ENCODE data around the gene SNRPD1. TPM values are rescaled to one million over a fixed set of nuclear protein-coding genes. Genes with fewer than 3 reads are reported as not detected.

The SNRPD1 gene
- total RNA-seq, 1 donor from 2014 or later: 56.5 TPM

DNA sequence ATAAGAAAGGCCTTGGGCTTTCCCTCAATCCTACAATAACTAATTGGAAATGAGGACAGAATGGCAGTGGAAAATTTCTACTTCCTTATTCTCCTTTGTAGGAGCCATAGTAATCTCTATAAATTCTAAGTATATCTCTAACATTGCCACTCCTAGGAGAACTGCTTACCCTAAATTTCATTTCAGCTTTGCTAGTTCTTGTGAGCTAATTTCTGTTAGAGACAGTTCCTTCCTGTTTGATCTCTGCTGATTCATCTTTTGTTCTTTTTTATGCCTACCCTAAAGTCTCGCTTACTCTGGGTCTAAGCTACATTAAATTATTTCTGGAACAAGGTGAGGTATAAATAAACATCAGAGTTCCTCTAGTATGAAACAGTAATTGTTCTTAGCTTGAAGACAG is 66.7 kb downstream of the SNRPD1 start:
- Mint-ChIP-seq H3K4me1 (ENCODE audit: low read depth, unreplicated experiment) (no peaks in the 10 kb centered on the region), H3K36me3 (ENCODE audit: unreplicated experiment) (no peaks in the 10 kb centered on the region), H3K27ac (ENCODE audit: unreplicated experiment) (no peak overlapping the region), H3K27me3 (ENCODE audit: unreplicated experiment) (peaks cover 2% of the 10 kb centered on the region), H3K9me3 (ENCODE audit: unreplicated experiment) (no peaks in the 10 kb centered on the region), H3K4me3 (ENCODE audit: unreplicated experiment) (no peak overlapping the region)
- no peak for DNase-seq
- TF ChIP-seq, protein P1, sequence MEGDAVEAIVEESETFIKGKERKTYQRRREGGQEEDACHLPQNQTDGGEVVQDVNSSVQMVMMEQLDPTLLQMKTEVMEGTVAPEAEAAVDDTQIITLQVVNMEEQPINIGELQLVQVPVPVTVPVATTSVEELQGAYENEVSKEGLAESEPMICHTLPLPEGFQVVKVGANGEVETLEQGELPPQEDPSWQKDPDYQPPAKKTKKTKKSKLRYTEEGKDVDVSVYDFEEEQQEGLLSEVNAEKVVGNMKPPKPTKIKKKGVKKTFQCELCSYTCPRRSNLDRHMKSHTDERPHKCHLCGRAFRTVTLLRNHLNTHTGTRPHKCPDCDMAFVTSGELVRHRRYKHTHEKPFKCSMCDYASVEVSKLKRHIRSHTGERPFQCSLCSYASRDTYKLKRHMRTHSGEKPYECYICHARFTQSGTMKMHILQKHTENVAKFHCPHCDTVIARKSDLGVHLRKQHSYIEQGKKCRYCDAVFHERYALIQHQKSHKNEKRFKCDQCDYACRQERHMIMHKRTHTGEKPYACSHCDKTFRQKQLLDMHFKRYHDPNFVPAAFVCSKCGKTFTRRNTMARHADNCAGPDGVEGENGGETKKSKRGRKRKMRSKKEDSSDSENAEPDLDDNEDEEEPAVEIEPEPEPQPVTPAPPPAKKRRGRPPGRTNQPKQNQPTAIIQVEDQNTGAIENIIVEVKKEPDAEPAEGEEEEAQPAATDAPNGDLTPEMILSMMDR (IDR thresholded peaks at IDR 0.05; ENCODE audit: partially characterized antibody, unreplicated experiment): no peak

DNA sequence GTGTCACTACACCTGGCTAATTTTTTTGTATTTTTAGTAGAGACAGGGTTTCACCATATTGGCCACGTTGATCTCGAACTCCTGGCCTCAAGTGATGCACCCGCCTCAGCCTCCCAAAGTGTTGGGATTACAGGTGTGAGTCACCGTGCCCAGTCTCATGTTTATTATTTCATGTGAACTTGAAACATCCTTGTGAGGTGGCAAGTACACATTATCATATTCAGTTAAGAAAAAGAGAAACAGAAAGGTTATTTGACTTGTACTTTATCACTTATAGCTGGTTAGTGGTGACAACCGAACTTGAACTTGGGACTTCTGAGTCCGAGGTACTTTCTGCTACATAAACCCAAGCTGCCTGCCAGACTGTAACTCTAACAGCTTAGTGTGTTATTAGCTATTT is 68.0 kb downstream of the SNRPD1 start:
- Mint-ChIP-seq H3K4me1 (ENCODE audit: low read depth, unreplicated experiment) (no peaks in the 10 kb centered on the region), H3K27me3 (ENCODE audit: unreplicated experiment) (no peaks in the 10 kb centered on the region), H3K9me3 (ENCODE audit: unreplicated experiment) (no peaks in the 10 kb centered on the region), H3K4me3 (ENCODE audit: unreplicated experiment) (no peak overlapping the region), H3K36me3 (ENCODE audit: unreplicated experiment) (no peaks in the 10 kb centered on the region), H3K27ac (ENCODE audit: unreplicated experiment) (no peak overlapping the region)
- DNase-seq: no peak
- TF ChIP-seq, protein P1 (IDR thresholded peaks at IDR 0.05; ENCODE audit: partially characterized antibody, unreplicated experiment): no peak

DNA sequence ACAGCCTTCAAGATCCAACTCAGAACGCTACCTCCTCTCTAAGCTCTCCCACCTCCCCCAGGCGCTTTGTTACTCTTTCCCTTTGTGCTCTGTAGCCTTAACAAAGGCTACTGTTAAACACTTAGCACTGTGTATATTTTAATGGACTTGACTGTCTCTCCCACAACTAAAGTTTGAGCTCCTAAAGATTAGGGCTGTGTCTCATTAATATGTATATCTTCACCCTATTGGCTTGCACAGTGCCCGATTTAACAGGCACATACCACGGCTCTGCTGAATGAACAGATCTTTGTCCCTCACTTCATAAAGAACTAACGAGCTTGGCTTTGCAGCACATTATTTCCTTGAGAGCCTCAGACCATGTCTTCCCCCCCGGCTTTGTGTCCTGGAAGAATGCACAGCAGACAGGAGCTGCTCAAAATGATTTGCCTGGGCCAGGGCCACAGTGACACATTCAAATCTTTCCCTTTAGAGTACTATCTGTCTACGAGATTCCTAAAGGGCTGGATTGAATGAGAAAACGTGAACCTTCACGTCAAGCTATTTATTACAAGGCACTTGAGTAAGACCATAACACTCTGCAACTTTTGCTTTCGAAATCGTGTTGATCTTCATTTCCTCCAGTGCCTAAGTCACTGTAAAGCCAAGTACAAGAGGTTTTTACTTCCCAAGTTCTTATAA is 70.4 kb downstream of the SNRPD1 start:
- TF ChIP-seq, protein P1 (IDR thresholded peaks at IDR 0.05; ENCODE audit: partially characterized antibody, unreplicated experiment): no peak
- no peaks in the 10 kb centered on the region for H3K9me3 Mint-ChIP-seq (ENCODE audit: unreplicated experiment)
- H3K4me3 Mint-ChIP-seq (ENCODE audit: unreplicated experiment): no peak overlapping the region
- DNase-seq: no peak
- no peak overlapping the region for H3K27ac Mint-ChIP-seq (ENCODE audit: unreplicated experiment)
- H3K27me3 Mint-ChIP-seq (ENCODE audit: unreplicated experiment): no peaks in the 10 kb centered on the region
- no peaks in the 10 kb centered on the region for H3K36me3 Mint-ChIP-seq (ENCODE audit: unreplicated experiment)
- no peaks in the 10 kb centered on the region for H3K4me1 Mint-ChIP-seq (ENCODE audit: low read depth, unreplicated experiment)

Small RNA genes lying within 50 kb of the gene (microRNA-seq; reads per million reads assigned to microRNA genes)
- gene MIR320C1 (ENCODE audit: unreplicated experiment): not detected

Other genes with a start within 250 kb of the SNRPD1 start
- gene ESCO1, start 11.6 kb upstream of the SNRPD1 start, total RNA-seq (ENCODE audit: unreplicated experiment): 14.3 TPM
- gene ABHD3, start 92.5 kb downstream of the SNRPD1 start, total RNA-seq (ENCODE audit: unreplicated experiment): 12.7 TPM
- gene MIB1, start 128.5 kb downstream of the SNRPD1 start, total RNA-seq (ENCODE audit: unreplicated experiment): 228 TPM